Measurements from ENCODE around the gene SAP30BP. TPM values are rescaled to one million over a fixed set of nuclear protein-coding genes. Genes with fewer than 3 reads are reported as not detected.

Gene SAP30BP
- polyA plus RNA-seq, 1 donor (not counting 4 experiments of a cell fraction or from before 2014, with no cell fraction given): 99.0 TPM

DNA sequence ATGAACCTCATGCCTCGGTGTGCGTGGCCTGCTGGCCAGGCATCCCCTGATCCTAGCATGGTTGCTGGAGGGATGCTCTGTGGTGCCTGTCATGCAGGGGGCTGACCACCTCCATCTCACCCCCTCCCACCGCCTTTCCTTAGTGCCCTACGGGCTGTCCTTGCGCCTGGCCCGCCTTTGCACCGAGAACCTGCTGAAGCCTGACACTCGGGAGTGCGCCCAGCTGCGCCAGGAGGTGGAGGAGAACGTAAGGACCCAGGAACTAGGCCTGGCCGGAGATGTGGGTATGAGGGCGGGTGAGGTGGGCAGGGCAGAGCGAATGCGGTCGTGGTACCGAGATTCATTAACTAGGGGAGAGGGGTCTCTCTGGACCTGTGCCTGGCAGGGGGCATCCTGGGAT, 73.1 kb downstream of the SAP30BP start:
- Histone ChIP-seq H3K27me3 (ENCODE audit: control insufficient read depth, extremely low read depth, insufficient read depth, low read length) (no peaks in the 10 kb centered on the region), H4K20me1 (ENCODE audit: control insufficient read depth, extremely low read depth, insufficient read depth, low read length) (peaks cover 79% of the 10 kb centered on the region), H2AFZ (ENCODE audit: control insufficient read depth, low read length) (no peak overlapping the region), H3K9ac (ENCODE audit: control insufficient read depth, extremely low read depth, insufficient read depth, low read length) (no peak overlapping the region), H3K4me3 (ENCODE audit: control insufficient read depth in 2 of 3, extremely low read depth in 1 of 3, insufficient read depth in 2 of 3, low read depth in 1 of 3, low read length in 3 of 3) (no peak overlapping the region), H3K79me2 (ENCODE audit: control insufficient read depth, insufficient read depth, low read length) (peaks cover 67% of the 10 kb centered on the region), H3K4me1 (ENCODE audit: control insufficient read depth, extremely low read depth, insufficient read depth, low read length) (no peaks in the 10 kb centered on the region), H3K27ac (ENCODE audit: control insufficient read depth, insufficient read depth, low read length) (no peak overlapping the region), H3K9me3 (ENCODE audit: control insufficient read depth, low read depth, low read length) (no peaks in the 10 kb centered on the region), H3K36me3 (ENCODE audit: control insufficient read depth in 2 of 2, extremely low read depth in 1 of 2, insufficient read depth in 2 of 2, low read length in 2 of 2) (peaks cover 66 to 82% of the 10 kb centered on the region in 2 experiments), H3K4me2 (ENCODE audit: control insufficient read depth, extremely low read depth, insufficient read depth, low read depth, low read length) (no peak overlapping the region), H3K9me1 (ENCODE audit: control insufficient read depth, extremely low read depth, insufficient read depth, low read length) (no peaks in the 10 kb centered on the region)
- TF ChIP-seq EZH2 (IDR thresholded peaks at IDR 0.05; ENCODE audit: low read length): no peak
- TF ChIP-seq, protein P1, sequence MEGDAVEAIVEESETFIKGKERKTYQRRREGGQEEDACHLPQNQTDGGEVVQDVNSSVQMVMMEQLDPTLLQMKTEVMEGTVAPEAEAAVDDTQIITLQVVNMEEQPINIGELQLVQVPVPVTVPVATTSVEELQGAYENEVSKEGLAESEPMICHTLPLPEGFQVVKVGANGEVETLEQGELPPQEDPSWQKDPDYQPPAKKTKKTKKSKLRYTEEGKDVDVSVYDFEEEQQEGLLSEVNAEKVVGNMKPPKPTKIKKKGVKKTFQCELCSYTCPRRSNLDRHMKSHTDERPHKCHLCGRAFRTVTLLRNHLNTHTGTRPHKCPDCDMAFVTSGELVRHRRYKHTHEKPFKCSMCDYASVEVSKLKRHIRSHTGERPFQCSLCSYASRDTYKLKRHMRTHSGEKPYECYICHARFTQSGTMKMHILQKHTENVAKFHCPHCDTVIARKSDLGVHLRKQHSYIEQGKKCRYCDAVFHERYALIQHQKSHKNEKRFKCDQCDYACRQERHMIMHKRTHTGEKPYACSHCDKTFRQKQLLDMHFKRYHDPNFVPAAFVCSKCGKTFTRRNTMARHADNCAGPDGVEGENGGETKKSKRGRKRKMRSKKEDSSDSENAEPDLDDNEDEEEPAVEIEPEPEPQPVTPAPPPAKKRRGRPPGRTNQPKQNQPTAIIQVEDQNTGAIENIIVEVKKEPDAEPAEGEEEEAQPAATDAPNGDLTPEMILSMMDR (optimal IDR thresholded peaks at IDR 0.05 in 1 of 3, IDR thresholded peaks at IDR 0.05 in 1 of 3, conservative IDR thresholded peaks at IDR 0.05 in 1 of 3; ENCODE audit: extremely low read depth in 1 of 3, insufficient read depth in 2 of 3, low read length in 3 of 3): no peak
- FAIRE-seq (no peak), DNase-seq (ENCODE audit: low read depth, low spot score) (no peak)
- dilution Hi-C loops (cut with MboI; ENCODE audit: extremely low pct_ligation_motif_present, low sequenced_read_pairs): no loop called here

DNA sequence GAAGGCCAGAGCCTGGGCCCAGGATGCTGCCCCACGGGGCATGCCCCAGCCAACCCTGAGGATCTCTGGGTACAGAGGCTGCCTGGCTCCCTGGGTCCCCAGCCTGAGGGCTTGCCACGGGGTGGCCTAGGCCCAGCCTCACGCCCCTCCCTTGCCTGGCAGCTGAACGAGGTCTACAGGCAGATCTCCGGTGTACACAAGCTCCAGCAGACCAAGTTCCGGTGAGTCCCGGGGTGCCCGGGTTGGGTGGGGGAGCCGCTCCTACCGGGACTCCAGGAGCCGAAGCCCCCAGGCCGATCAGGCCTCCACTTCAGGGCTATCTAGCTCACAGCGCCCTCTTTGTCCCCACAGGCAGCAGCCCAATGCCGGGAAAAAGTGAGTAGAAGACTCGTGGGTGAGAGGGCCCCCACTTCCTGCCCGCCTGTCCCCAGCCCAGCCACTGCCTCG, 73.5 kb downstream of the SAP30BP start:
- H4K20me1 ChIP-seq (ENCODE audit: control insufficient read depth, extremely low read depth, insufficient read depth, low read length): peaks cover 78% of the 10 kb centered on the region
- H3K4me2 ChIP-seq (ENCODE audit: control insufficient read depth, extremely low read depth, insufficient read depth, low read depth, low read length): no peak overlapping the region
- H3K4me1 ChIP-seq (ENCODE audit: control insufficient read depth, extremely low read depth, insufficient read depth, low read length): no peaks in the 10 kb centered on the region
- dilution Hi-C loops (cut with MboI; ENCODE audit: extremely low pct_ligation_motif_present, low sequenced_read_pairs): no loop called here
- H3K36me3 ChIP-seq (ENCODE audit: control insufficient read depth in 2 of 2, extremely low read depth in 1 of 2, insufficient read depth in 2 of 2, low read length in 2 of 2): peaks cover 66 to 84% of the 10 kb centered on the region in 2 experiments
- peaks cover 65% of the 10 kb centered on the region for H3K79me2 ChIP-seq (ENCODE audit: control insufficient read depth, insufficient read depth, low read length)
- no peaks in the 10 kb centered on the region for H3K9me3 ChIP-seq (ENCODE audit: control insufficient read depth, low read depth, low read length)
- H3K4me3 ChIP-seq (ENCODE audit: control insufficient read depth in 2 of 3, extremely low read depth in 1 of 3, insufficient read depth in 2 of 3, low read depth in 1 of 3, low read length in 3 of 3): no peak overlapping the region
- no peak overlapping the region for H3K9ac ChIP-seq (ENCODE audit: control insufficient read depth, extremely low read depth, insufficient read depth, low read length)
- no peak overlapping the region for H3K27ac ChIP-seq (ENCODE audit: control insufficient read depth, insufficient read depth, low read length)
- FAIRE-seq (no peak), DNase-seq (ENCODE audit: low read depth, low spot score) (no peak)
- no peaks in the 10 kb centered on the region for H3K27me3 ChIP-seq (ENCODE audit: control insufficient read depth, extremely low read depth, insufficient read depth, low read length)
- no peak overlapping the region for H2AFZ ChIP-seq (ENCODE audit: control insufficient read depth, low read length)
- TF ChIP-seq EZH2 (IDR thresholded peaks at IDR 0.05; ENCODE audit: low read length): no peak
- TF ChIP-seq, protein P1 (optimal IDR thresholded peaks at IDR 0.05 in 1 of 3, IDR thresholded peaks at IDR 0.05 in 1 of 3, conservative IDR thresholded peaks at IDR 0.05 in 1 of 3; ENCODE audit: extremely low read depth in 1 of 3, insufficient read depth in 2 of 3, low read length in 3 of 3): no peak
- no peaks in the 10 kb centered on the region for H3K9me1 ChIP-seq (ENCODE audit: control insufficient read depth, extremely low read depth, insufficient read depth, low read length)

Data from keratinocyte (primary cell).